HG03575 (cell line): ENCODE measurements around the gene ZNF827.
"Not testable (repeated sequence)": the region's sequence is repeated elsewhere in the genome, so short reads cannot be mapped to it uniquely, and the experiment has no call there.

Experiments used
- ATAC-seq: cut with Tn5 transposase; IDR thresholded peaks from one replicate; pipeline ENCODE4 v1.9.1; 2021; ENCODE audit not compliant: unreplicated experiment, insufficient number of reproducible peaks, low FRiP score; ENCODE audit errors: extremely low read depth

ZNF827 gene

DNA sequence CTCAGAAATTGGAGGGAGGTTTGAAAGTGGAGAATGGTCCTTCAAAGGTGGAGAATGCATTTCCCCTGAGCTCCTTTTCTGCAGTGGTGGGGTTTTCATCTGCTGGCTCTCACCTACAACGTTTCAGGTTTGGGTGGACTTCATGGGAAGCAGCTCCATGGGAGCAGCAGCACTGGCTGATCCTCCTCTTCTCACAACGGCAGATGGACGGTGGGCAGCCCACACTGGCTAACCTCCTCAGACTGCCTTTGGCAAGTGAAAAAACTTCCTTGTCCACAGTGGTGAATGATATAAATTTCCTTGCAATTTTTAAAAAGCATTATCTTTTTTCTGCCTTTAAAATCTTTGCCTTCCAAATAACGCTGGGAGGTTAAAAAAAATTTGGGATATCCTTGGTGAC, 93.5 kb downstream of the ZNF827 start:
- ATAC-seq: no peak

GRCh38 chr4:145843639-145844038, 95.0 kb downstream of the ZNF827 start:
- no peak for ATAC-seq

DNA sequence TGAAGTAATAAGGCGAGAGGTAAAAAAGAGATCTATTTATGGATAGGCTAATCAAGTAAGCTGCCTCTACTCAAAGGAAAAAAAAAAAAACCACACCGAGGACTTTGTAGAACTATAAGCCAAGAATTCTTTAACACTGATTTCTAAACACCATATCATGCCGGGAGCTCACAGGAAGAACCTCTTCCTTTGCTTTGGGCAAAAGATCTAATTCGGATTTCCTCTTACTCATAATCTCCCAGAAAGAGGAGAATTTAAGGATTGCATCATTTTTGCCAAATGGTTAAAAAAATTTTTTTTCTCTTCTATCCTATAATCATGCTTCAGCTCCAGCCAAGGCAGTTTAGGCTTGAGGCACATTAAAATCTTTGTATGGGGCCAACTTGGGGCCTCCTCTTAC, 95.5 kb downstream of the ZNF827 start:
- ATAC-seq: no peak

GRCh38 chr4:145842224-145842887, 96.3 kb downstream of the ZNF827 start:
- ATAC-seq: no peak

DNA sequence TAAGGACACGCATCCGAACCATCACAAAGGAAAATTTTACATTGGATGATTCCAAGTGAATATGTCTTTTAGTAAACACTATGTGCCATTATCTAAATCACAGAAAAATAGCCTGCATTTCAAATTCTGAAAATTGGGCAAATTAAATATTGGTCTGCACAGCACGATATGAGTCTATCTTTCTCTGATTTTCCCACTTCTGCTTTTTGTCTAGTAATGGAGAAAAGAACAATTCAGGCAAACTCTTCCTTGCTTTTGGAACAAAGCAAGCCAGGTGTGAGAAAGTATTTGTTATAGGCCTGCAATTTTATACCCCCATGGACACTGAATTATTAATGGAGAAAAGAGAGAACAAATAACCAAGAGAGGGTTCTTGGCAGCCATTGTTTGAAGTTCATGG, 97.8 kb downstream of the ZNF827 start:
- ATAC-seq: no peak

DNA sequence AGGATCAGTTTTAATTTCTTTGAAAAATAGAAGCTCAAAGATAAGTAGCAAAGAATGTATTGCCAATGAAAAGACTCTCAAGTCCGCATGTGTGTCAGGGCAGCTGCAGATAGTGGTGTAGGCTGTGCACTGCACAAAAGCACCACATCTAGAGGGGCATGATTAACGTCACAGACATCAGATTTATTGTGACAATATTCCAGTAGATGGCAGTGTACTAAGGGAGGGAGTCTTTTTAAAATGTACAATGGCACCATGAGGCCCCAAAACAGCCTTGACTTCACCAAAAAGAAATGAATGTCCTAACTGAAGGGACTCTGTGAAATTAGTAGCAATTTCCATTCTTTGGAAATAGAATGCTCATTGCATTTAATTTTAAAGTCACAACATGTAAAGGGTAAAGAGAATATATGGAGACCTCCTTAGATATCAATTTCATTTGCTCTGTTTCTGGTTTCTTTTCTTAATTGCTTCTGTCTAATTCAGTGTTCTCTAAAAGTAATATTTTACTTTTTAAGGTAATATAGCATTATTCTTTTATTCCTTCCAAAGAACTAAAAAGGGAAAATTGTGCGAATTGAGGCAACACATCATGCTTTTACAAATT, 98.4 kb downstream of the ZNF827 start:
- ATAC-seq: no peak

DNA sequence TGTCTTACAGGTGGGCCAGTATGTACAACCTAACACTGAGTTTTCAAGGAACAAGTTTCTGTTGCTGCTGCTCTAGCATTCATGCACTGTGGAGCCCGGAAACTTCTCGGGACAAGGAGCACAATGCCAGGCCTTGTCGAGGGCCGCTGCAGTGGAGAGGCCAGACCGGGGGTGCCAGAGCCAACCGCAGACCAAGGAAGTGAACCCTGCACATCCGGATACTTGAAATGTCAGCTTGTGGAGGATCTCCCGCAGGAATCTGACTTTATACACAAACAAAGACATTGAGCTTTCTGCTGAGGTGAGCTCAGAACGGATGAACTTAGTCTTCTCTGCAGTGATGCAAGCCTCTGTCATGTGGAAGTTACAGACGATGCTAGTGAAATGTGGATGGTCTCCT, 99.5 kb downstream of the ZNF827 start:
- ATAC-seq: no peak

GRCh38 chr4:145832384-145832783, 106.2 kb downstream of the ZNF827 start:
- ATAC-seq: not testable (repeated sequence)

DNA sequence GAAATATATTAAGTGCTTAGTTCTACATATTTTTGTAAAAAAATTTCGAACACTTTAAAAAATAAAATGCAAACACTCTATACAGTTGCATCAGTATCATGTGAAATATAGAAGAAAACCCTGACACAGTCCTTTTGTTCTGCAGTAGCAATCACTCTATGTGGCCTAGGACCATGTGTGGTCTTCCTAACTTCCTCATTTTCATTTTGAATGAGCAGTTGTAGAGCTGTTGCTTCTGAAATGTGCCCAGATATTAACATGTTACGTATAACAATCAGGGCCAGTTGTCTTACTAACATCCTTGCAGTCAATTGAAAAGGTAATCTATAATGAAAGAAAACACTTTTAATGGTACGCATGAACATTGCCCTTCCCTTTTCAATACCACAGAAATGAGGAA, 107.9 kb downstream of the ZNF827 start:
- peak; percentile 62 for ATAC-seq

DNA sequence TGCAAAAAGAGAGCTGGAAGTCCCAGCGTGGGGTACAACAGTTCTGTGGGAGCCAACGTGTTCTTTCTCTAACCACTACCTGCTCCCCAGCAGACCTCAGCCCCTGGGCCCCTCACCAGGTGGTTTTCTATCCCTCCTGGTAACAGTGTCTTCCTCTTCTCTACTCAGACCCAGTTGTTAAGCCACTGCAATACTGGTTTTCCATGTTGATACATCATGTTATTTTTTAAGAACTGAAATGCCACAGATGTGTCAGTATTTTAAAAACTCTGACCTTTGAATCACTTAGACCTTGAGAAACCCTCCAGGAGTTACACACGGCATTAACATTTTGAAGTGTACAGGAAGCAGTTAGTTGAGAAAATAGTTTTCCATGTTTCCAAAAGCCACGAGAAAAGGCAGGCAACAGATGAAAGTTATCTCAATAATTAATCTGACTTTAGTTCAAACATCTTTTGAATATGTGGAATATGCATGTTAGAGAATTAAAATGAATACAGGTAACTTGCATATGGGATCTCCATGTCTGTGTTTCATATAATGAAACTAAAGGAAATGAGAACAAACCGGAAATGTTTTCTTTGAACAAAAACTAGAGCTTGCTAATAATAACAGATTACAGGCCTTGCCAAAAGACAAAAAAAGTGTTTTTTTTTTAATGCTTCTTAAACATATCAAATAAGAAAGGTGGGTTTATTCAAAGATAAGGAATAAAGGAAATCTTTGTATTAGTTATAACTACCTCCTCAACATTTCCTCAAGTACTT, 108.8 kb downstream of the ZNF827 start:
- no peak for ATAC-seq

DNA sequence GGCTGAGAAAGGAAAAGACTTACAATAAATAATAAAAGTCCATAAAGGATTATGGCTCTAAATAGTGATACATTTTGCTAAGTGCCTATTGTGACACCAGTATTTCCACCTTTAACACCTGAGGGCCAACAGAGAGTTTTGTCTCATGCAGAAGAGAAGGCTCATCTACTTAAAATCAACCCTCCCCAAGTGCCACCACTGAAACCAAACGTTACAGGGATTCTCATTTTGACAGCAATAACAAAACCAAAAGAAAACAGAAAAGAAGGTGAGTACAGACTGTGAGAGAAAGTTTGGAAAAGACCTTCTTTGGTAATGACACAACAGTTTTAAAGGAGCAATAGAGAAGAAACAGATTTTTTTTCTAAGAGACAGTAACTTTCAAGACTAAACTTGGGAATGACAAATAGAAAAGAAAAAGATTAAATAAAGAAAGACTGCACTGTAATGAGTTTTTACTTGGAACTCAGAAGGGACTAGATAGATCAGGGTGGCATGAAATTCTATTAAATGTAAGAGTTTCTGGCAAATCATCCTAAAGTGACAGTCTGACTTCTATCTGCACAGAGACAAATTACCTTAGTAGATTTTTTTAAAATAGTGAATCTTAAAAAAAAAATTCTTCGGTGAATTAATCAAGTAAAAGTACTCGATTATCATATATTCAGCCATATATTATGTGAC, 109.7 kb downstream of the ZNF827 start:
- peak; percentile 66 for ATAC-seq

- ATAC-seq: no peak
Observed at GRCh38 chr4:145827885-145828284, 110.7 kb downstream of the ZNF827 start.

- no peak for ATAC-seq
Observed at GRCh38 chr4:145825255-145825654, 113.4 kb downstream of the ZNF827 start.

DNA sequence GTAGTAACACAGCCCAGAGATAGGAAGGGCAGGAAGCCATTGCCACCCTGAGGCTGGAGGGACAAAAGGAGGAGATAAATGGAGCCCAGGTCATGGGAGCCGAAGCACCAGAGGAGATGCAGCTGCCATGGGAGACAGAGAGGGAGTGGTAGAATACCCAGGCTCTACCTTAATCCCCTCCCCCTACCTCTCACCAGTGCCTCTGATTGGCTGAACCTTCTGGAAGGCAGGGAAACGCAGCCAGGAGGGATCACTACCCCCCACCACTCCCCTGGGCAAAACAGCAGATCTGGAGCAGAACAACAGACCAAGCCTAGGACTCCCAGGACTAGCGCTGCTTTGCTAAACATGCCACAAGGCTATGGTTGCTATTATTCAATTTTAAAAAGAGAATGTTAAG, 114.2 kb downstream of the ZNF827 start:
- ATAC-seq: no peak

DNA sequence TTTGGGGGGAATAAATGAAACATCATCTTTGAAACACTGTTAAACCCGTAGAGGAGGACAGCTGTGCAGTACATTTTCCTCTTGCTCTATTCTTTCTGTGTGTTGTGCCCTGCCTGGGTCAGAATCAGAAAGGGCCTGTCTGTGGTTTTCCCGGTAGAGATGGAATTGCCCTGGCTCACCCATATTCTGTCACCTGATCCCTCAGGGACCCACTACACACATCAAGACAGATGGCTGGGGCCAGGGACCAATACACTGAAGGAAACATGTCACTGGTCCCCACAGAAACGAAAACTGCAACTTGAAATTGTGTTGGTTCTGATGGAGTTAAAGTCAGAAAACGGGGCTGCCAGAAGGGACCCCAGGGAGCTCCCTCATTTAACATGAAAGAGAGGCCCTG, 114.9 kb downstream of the ZNF827 start:
- no peak for ATAC-seq

- no peak for ATAC-seq
Observed at GRCh38 chr4:145822581-145822980, 116.0 kb downstream of the ZNF827 start.

DNA sequence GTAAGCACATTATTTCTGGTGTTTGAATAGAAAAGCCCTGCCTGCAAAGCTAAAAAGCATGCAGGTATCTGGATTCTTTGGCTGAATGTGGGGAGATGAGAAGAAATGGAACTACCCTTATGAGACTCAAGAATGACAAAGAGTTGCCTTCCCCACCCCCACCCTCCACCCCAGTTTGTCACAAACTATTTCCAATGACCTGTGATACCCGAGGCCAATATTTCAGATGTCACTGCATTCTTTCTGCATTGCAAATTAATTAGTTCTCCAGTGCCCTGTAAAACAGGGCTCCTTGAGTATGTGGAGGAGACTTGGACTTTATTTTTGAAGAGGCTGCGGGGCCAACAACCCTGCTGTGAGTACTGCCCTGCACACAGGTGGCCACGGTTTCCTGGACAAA, 116.4 kb downstream of the ZNF827 start:
- ATAC-seq: no peak

GRCh38 chr4:145821766-145822165, 116.9 kb downstream of the ZNF827 start:
- no peak for ATAC-seq

DNA sequence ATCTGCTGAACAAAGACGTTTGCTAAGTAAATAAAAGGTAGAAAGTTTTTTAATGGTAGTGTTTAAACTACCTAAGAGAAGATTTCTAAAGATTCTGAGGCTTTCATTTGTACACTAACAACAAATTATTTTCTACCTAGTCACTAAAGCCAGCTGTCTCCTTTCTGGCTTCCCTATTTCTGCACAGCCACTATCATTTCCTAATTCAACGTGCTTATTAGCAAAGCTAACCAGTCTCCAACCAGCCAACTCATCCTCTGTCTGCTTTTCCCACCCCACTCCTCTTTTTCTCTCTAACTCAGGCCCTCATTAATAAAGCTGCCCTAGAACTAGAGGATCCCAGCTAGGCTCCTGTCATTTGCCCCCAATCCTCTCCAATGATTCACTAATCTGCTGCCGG, 118.2 kb downstream of the ZNF827 start:
- no peak for ATAC-seq

- ATAC-seq: no peak
Observed at GRCh38 chr4:145819853-145820181, 118.8 kb downstream of the ZNF827 start.
